ENCODE results near the gene RASA1. TPM values are rescaled to one million over a fixed set of nuclear protein-coding genes. Genes with fewer than 3 reads are reported as not detected.

The RASA1 gene
- total and polyA plus RNA-seq, 10 donors = 13.4 to 54.0 (median 36.6) TPM

GRCh38 chr5:87246061-87246460, 21.6 kb upstream of the RASA1 start:
- no peak for TF ChIP-seq POLR2A (IDR thresholded peaks at IDR 0.05)
- TF ChIP-seq CTCF (IDR thresholded peaks at IDR 0.05 in 8 of 11, conservative IDR thresholded peaks at IDR 0.05 in 3 of 11) = no peak
- TF ChIP-seq POLR2AphosphoS5 (IDR thresholded peaks at IDR 0.05) = no peak
- H3K4me3 ChIP-seq = no peak overlapping the region
- H3K9me3 ChIP-seq = no peaks in the 10 kb centered on the region
- no peaks in the 10 kb centered on the region for H3K36me3 ChIP-seq
- intact Hi-C loops (cut with DNase I; ENCODE audit: low total_unique reads) = no loop called here
- no peaks in the 10 kb centered on the region for H3K27me3 ChIP-seq (replicated peaks in 1 of 7)
- H3K27ac ChIP-seq = no peak overlapping the region
- peaks cover 0 to 15% (median 4%) of the 10 kb centered on the region in 6 donors for H3K4me1 ChIP-seq
- DNase-seq = no peak

GRCh38 chr5:87252283-87252605, 15.4 kb upstream of the RASA1 start:
- no peaks in the 10 kb centered on the region for H3K9me3 ChIP-seq
- TF ChIP-seq POLR2A (IDR thresholded peaks at IDR 0.05) (no peak), CTCF (IDR thresholded peaks at IDR 0.05 in 8 of 11, conservative IDR thresholded peaks at IDR 0.05 in 3 of 11) (no peak), POLR2AphosphoS5 (IDR thresholded peaks at IDR 0.05) (no peak)
- H3K4me1 ChIP-seq = no peaks in the 10 kb centered on the region
- no peak overlapping the region for H3K4me3 ChIP-seq
- H3K27me3 ChIP-seq (replicated peaks in 1 of 7) = no peaks in the 10 kb centered on the region
- H3K36me3 ChIP-seq = no peaks in the 10 kb centered on the region
- intact Hi-C loops (cut with DNase I; ENCODE audit: low total_unique reads) = no loop called here
- DNase-seq = no peak
- H3K27ac ChIP-seq = no peak overlapping the region
- WGBS, 5 donors = 95 to 99% (median 96%) methylated on average over 8 to 16 of the region's 16 CpGs

- H3K27me3 ChIP-seq (replicated peaks in 1 of 7) = no peaks in the 10 kb centered on the region
- TF ChIP-seq POLR2AphosphoS5 (IDR thresholded peaks at IDR 0.05) (no peak), CTCF (IDR thresholded peaks at IDR 0.05 in 8 of 11, conservative IDR thresholded peaks at IDR 0.05 in 3 of 11) (no peak), POLR2A (IDR thresholded peaks at IDR 0.05) (no peak)
- H3K27ac ChIP-seq = no peak overlapping the region
- H3K4me1 ChIP-seq = no peaks in the 10 kb centered on the region
- no peaks in the 10 kb centered on the region for H3K9me3 ChIP-seq
- H3K4me3 ChIP-seq = no peak overlapping the region
- intact Hi-C loops (cut with DNase I; ENCODE audit: low total_unique reads) = no loop called here
- no peak for DNase-seq
- H3K36me3 ChIP-seq = no peaks in the 10 kb centered on the region
- WGBS, 5 donors = 70 to 83% (median 76%) methylated on average over 2 of the region's 2 CpGs
These were observed 13.6 kb upstream of the RASA1 start for GRCh38 chr5:87254035-87254434.

GRCh38 chr5:87258507-87258906, 9.2 kb upstream of the RASA1 start:
- WGBS, 5 donors = 68 to 90% (median 76%) methylated on average over 1 of the region's 1 CpG
- no peaks in the 10 kb centered on the region for H3K36me3 ChIP-seq
- intact Hi-C loops (cut with DNase I; ENCODE audit: low total_unique reads) = no loop called here
- H3K4me3 ChIP-seq = no peak overlapping the region
- no peaks in the 10 kb centered on the region for H3K4me1 ChIP-seq
- TF ChIP-seq POLR2AphosphoS5 (IDR thresholded peaks at IDR 0.05) (no peak), CTCF (IDR thresholded peaks at IDR 0.05 in 8 of 11, conservative IDR thresholded peaks at IDR 0.05 in 3 of 11) (no peak), POLR2A (IDR thresholded peaks at IDR 0.05) (no peak)
- no peak overlapping the region for H3K27ac ChIP-seq
- no peaks in the 10 kb centered on the region for H3K27me3 ChIP-seq (replicated peaks in 1 of 7)
- H3K9me3 ChIP-seq = no peaks in the 10 kb centered on the region
- DNase-seq = no peak

All from spleen (tissue), 11 donors.